Choroid plexus epithelial cell (primary cell): Measurements from ENCODE around the gene NPIPB9.
"Not testable (repeated sequence)": the region's sequence is repeated elsewhere in the genome, so short reads cannot be mapped to it uniquely, and the experiment has no call there.

Source experiments
- DNase-seq: peaks from one replicate; pipeline ENCODE4 v3.0.0-alpha.2; 2010; ENCODE audit warnings: low read depth
- H3K4me3 ChIP-seq: 2 replicates; pipeline ENCODE4 v1.5.1; 2011; ENCODE audit warnings: low read depth, mild to moderate bottlenecking, control low read depth, low read length, moderate library complexity
- TF ChIP-seq, protein P1 (sequence below): conservative IDR thresholded peaks from 2 replicates; pipeline ENCODE4 v1.5.1; 2011; ENCODE audit warnings: low read depth, mild to moderate bottlenecking, control low read depth, inconsistent platforms, low read length, moderate library complexity

NPIPB9 gene

DNA sequence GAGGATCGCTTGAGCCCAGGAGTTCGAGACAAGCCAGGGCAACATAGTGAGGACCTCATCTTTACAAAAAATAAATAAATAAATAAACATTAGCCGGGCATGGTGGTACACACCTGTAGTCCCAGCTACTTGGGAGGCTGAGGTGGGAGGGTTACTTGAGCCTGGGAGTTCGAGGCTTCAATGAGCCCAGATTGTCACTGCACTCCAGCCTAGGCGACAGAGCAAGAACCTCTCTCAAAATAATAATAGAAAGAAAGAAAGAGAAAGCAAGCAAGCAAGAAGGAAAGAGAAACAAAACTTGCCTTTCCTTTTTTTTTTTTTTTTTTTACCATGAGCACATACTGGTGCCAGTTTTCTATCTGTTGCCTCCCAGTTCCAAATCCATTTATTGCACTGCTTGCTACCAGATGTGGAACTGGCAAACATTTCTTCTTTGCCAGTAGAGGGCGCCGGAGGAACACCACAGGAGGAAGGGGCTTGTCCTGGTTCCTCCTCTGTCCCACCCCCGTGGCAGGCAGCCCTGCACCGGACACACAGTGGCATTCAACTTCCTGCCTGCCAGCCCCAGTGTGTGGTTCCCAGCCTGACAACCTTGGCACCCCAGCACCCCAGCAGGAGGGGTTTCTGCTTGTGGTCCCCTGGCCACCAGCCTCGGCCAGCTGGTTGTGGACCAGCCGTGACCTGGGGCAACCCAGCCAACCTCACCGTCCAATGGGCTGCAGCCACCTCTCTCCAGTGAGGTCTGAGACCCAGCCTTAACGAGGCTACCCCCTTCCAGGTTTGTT, 50.8 kb downstream of the NPIPB9 start:
- TF ChIP-seq, protein P1, sequence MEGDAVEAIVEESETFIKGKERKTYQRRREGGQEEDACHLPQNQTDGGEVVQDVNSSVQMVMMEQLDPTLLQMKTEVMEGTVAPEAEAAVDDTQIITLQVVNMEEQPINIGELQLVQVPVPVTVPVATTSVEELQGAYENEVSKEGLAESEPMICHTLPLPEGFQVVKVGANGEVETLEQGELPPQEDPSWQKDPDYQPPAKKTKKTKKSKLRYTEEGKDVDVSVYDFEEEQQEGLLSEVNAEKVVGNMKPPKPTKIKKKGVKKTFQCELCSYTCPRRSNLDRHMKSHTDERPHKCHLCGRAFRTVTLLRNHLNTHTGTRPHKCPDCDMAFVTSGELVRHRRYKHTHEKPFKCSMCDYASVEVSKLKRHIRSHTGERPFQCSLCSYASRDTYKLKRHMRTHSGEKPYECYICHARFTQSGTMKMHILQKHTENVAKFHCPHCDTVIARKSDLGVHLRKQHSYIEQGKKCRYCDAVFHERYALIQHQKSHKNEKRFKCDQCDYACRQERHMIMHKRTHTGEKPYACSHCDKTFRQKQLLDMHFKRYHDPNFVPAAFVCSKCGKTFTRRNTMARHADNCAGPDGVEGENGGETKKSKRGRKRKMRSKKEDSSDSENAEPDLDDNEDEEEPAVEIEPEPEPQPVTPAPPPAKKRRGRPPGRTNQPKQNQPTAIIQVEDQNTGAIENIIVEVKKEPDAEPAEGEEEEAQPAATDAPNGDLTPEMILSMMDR = peak; percentile 55
- not testable (repeated sequence) for H3K4me3 ChIP-seq
- DNase-seq = peak; percentile 90

DNA sequence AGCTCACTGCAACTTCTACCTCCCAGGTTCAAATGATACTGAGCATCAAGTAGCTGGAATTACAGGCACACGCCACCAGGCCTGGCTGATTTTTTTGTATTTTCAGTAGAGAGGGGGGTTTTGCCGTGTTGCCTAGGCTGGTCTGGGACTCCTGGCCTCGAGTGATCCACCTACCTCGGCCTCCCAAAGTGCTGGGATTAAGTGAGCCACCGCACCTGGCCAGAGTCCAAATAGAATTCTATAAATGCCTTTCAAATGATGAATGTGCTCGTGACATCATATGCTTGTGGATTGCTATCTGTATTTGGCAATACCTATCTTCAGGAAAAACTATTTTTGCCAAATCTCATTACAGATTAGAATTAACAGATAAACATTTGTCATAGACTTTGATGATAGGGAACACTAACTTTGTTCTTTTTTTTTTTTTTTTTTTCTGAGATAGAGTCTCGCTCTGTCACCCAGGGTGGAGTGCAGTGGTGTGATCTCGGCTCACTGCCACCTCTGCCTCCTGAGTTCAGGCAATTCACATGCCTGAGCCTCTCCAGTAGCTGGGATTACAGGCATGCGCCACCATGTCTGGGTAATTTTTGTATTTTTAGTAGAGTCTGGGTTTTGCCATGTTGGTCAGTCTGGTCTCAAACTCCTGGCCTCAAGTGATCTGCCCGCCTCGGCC, 56.0 kb downstream of the NPIPB9 start:
- DNase-seq, H3K4me3 ChIP-seq: not testable (repeated sequence)

DNA sequence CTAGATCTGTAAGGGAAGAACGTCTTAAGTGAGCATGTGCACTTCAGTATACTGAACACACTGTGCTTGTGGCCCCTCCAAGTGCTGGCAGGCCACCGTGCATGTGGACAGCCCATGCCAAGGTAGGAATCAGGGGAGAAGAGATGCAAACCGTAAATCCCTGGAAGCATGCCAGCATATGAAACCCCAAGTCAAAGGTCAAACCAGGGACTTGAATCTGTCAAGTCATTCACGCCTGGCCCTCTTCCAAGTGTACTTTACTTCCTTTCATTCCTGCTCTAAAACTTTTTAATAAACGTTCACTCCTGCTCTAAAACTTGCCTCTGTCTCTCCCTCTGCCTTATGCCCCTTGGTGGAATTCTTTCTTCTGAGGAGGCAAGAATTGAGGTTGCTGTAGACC, 68.4 kb downstream of the NPIPB9 start:
- H3K4me3 ChIP-seq = no peak overlapping the region
- TF ChIP-seq, protein P1 = no peak
- no peak for DNase-seq

DNA sequence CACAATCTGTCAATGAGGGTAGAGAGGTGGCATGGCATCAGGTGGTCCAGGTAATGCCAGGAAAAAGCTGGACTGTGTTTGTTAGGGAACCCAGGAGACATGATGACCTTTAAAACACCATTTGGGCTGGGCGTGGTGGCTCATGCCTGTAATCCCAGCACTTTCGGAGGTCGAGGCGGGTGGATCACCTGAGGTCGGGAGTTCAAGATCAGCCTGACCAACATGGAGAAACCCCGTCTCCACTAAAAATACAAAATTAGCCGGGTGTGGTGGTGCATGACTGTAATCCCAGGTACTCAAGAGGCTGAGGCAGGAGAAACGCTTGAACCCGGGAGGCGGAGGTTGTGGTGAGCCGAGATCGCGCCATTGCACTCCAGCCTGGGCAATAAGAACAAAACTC, 69.0 kb downstream of the NPIPB9 start:
- not testable (repeated sequence) for DNase-seq, H3K4me3 ChIP-seq

DNA sequence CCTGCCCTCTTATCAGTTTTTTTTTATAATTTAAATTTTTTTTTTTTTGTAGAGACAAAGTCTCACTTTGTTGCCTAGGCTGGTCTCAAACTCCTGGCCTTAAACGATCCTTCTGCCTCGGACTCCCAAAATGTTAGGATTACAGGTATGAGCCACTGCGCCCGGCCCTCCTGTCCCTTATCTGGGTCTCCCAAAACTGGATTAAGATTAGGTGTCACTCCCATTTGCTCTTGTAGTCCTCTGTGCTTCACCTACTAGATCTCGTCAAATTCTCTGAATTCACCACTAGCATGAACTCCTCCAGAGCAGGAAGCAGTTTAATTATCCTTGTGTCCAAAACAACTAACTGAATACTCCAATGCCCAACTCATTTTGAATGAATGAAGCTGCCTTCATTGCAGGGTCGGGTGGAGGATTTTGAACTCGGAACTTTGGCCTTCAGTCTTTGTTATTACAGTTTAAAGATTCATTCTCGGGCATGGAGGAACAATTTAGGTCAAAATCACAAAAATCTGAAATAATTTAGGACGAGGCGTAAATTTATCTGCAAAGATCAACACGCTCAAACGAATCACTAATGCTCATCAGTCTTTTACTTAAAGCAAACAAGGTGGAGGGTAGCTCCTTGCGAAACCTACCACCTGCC, 70.4 kb downstream of the NPIPB9 start:
- TF ChIP-seq, protein P1 = no peak
- DNase-seq = no peak
- H3K4me3 ChIP-seq = peak overlapping the region; percentile 88
